H1 (cell line): ENCODE data around the gene COL12A1. TPM values are rescaled to one million over a fixed set of nuclear protein-coding genes. Genes with fewer than 3 reads are reported as not detected.

Experiments used
- BACH1 ChIP-seq: IDR thresholded peaks from 2 replicates; pipeline ENCODE4 v1.6.1; 2012; ENCODE audit warnings: low read length, improper control_type of control experiment
- CBX5 ChIP-seq: fragments of 300-800, 300-1000 bp; sonication (generic); IDR thresholded peaks from 2 replicates; pipeline ENCODE4 v1.7.1; 2016; ENCODE audit warnings: antibody characterized with exemption, low read length, low read depth
- EZH2 ChIP-seq: fragments of 200-600 bp; sonication (generic); IDR thresholded peaks from 2 replicates; pipeline ENCODE4 v1.7.1; 2012; ENCODE audit warnings: low read depth, mild to moderate bottlenecking, moderate library complexity, low read length, inconsistent platforms; ENCODE audit not compliant: severe bottlenecking
- KDM4A ChIP-seq: IDR thresholded peaks from one replicate; pipeline ENCODE4 v1.7.1; 2012; ENCODE audit warnings: low read depth, mild to moderate bottlenecking, moderate library complexity, low read length, inconsistent platforms; ENCODE audit not compliant: severe bottlenecking
- KDM5A ChIP-seq: fragments of 200-600 bp; IDR thresholded peaks from 2 replicates; pipeline ENCODE4 v1.7.1; 2012; ENCODE audit warnings: mild to moderate bottlenecking, low read length, inconsistent platforms, mixed read lengths
- TAF7 ChIP-seq: optimal IDR thresholded peaks from 2 replicates; pipeline ENCODE3; 2011; ENCODE audit warnings: low read depth, mild to moderate bottlenecking, inconsistent platforms, low read length, moderate library complexity, borderline replicate concordance
- polyA plus RNA-seq, 7 experiments: library from polyadenylated mRNA; depleted of rRNA in 3 of 7; stranded (reverse) in 5 of 7; unstranded in 2 of 7; fragments of >200 nt in 5 of 7; fragments of 200-250 nt in 2 of 7; gene quantifications; 1 replicate in 5 of 7; 2 replicates in 1 of 7; 4 replicates in 1 of 7; pipeline versions ENCODE4 v1.2.1 to v1.2.3, GENCODE V29; 2011 to 2013; ENCODE audit warnings: missing spikeins in 2 of 7, mixed read lengths in 2 of 7
- total RNA-seq: library from RNA; stranded (reverse); fragmentation: NEBNext Ultra II Directional; extraction: Animal tissue kit (Norgen Biotek cat#: 25700); gene quantifications from 2 replicates; pipeline ENCODE4 v1.2.1, GENCODE V29; 2021

Gene COL12A1
- total and polyA plus RNA-seq, 2 of the 8 experiments (the other 6 are each of a cell fraction or from before 2014, with no cell fraction given) = 1.4 to 4.7 TPM

GRCh38 chr6:75090576-75090975 is 115.3 kb downstream of the COL12A1 start (continued):
- TF ChIP-seq TAF7 (no peak), KDM4A (no peak), EZH2 (no peak), BACH1 (no peak), CBX5 (no peak), KDM5A (no peak)
- TF ChIP-seq, all 59 proteins: peak for 0
